ENCODE measurements around the gene TBX5.

GRCh38 chr12:114393569-114393968, 12.4 kb downstream of the TBX5 start:
- TF ChIP-seq CTCF (IDR thresholded peaks at IDR 0.05; ENCODE audit: low read depth, low read length, poor library complexity, severe bottlenecking) (no peak), EZH2phosphoT487 (IDR thresholded peaks at IDR 0.05; ENCODE audit: borderline replicate concordance, low read length) (no peak)

Data from DOHH2 (cell line).